Activated T-cell treated with anti-CD3 and anti-CD28 coated beads for 24 hours (primary cell): ENCODE data around the gene SDF2.
A peak's percentile ranks its signal among the peaks of the same experiment; 100 is the strongest.

ENCODE experiments used
- DNase-seq: peaks from one replicate; pipeline ENCODE4 v3.0.0-alpha.2; 2020; ENCODE audit warnings: low read depth

Gene SDF2, protein sequence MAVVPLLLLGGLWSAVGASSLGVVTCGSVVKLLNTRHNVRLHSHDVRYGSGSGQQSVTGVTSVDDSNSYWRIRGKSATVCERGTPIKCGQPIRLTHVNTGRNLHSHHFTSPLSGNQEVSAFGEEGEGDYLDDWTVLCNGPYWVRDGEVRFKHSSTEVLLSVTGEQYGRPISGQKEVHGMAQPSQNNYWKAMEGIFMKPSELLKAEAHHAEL

DNA sequence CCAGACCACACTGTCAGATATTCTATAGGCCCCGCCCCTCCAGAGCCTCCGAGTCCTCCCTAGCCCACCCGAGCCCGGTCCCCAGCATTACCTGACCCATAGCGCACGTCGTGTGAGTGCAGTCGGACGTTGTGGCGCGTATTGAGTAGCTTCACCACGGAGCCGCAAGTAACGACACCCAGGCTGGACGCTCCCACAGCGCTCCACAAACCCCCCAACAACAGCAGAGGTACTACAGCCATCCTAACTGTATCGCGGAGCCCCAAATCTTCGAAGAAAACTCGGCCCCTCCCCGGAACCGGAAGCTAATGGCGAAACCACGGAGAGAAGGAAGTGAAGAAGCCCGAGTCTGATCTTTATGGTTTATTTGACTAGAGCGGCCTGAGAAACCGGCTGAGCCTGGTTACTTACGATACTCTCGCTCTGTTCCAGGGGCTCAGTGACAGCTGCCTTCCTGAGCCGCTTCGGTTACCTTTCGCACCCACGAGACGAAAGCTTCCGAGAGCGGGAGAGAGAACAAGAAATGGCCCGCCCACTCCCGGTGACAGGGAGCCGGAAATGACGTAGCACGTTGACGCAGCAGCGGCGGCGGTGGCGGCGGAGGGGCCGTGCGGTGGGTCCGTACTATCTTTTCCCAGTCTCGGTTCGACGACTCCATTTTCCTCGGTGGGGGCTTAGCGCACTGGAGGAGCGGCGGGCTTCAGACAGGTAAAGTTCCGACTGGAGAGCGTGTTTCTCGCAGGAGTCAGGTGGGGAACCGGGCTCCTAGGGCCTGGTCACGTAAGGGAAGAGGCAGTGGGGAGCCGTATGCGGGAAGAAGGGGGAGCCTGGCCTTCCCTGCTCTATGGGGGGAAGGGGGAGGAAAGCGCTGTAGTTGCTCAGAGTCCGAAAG is at the start of gene SDF2, which contains the start of gene SUPT6H:
Gene SDF2 (minus strand): TSS at position 272 of the 892 bp plus-strand sequence. CDS start 30 bp downstream, at position 242.
Gene SUPT6H (plus strand): TSS at position 571 of the 892 bp plus-strand sequence. CDS start 11,197 bp downstream, outside the sequence.
- peak; percentile 93 for DNase-seq

GRCh38 chr17:28710861-28711722 is 49.4 kb upstream of the SDF2 start:
- peak; percentile 92 for DNase-seq

GRCh38 chr17:28707339-28707720 is 45.6 kb upstream of the SDF2 start:
- DNase-seq = no peak

DNA sequence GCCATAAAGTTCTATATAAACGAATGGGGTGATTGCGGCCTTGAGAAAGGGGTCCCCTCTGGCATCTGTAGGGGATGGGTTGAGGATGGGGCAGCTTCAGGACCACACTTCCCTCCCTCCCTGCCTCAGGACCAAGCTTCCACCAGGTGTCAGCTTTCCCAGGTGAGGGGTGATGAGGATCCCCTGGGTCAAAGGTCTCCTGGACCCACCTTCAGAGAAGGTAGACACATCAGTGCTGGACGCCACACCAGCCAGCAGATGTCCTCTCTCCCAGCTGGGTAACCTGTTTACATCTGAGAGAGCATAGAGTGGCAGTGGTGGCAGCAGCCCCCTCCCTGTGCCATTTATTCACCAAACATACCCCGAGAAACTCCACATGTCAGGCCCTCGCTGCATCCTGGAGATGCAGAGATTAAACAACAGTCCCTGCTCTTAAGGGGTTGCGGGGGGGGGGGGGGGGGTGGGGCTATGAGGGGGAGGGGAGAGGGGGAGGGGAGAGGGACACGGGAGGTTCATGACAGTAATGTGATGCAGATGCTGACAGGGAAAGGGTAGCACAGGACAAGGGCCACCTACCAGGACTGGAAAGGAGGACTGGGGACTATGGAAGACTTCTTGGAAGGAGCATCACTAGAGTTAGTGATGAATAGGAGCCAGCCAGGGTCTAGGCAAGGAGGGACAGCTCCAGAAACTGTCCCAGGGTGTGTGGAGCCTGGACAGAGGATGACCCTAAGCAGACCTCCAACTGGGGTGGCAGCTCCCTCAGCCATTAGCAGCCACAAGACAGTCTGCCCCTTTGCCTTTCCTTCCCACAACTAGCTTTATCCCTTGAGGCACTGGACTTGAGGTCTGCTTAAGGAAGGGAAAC is 45.0 kb upstream of the SDF2 start:
- DNase-seq = no peak

DNA sequence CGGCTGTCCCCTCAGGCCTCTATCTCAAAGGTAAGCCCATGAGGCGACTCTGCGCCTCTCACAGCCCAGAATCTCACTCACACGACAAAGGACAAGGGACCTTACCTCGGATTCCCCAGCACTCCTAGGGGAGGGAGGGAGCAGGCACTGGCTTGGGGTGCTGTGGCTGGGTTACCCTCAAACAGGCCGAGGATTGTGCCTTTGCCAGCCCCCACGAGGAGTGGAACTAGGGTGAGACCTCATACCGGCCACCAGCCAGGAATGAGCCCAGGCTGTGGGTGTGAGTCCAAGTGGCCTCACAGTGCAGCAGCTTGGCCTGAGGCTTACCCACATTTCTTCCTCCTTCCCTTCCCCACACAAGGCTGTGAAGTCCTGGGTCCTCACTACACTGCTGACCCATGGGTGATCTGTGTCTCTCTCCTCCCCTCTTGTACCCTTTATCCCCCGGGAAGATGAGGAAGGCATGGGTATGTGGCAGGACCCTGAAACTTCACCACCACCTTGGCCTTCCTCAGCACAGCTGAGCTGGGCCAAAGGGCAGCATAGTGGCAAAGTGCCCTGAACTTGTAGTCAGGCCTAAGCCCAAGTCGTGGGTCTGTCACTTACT is 44.1 kb upstream of the SDF2 start:
- DNase-seq = no peak

- DNase-seq = no peak
Measured at GRCh38 chr17:28705074-28705659, 43.5 kb upstream of the SDF2 start.

GRCh38 chr17:28704219-28704858 is 42.6 kb upstream of the SDF2 start:
- DNase-seq = no peak

DNA sequence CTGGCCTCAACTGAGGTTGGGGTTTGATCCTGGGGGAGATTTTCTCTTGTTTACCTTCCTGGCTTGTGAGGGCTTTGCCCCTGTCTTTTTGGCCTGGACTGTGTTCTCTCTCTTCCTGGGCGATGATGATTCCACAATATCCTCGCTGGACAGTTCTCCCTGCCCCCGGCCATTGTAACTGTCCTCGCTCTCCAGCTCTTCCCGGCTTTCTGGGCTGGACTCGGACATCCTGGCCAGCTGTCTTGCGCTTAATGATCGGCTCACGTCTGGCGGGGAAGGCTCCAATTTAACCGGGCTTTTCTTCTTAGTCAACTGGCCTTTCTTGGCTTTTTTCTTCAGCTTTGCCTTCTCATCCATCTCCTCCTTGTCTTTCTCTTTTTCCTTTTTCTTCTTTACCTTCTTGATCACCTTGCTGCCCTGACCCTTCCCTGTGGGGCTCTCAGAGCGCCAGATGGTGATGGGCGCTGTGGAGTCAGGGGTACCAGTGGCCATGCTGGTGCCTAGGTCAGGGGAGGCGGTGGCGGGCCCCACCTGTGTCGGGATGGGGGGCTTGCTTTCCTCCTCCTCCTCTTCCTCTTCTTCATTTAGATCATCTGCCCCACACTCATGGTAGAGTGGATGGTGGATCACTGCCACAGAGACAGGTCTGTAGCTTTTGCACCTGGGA is 42.0 kb upstream of the SDF2 start:
- no peak for DNase-seq

DNA sequence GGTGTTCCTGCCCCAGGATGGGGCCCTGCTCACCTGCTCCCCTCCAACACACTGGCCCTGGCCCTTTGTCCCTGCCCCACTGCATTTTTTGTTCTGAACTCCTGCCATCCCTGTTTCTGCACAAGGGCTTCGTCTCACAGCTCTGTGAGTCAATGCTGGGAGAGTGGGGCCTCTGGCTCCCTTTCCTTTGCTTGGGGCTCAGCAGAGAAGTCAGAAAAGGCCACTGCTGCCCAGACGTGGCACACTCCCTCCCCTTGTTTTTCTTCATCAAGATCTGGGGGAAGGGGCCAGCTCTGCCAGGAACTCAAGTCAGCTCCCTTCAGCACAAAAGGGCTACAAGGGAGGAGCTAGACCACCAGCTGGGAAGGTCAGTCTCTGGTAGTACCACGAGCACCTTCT is 41.0 kb upstream of the SDF2 start:
- no peak for DNase-seq

DNA sequence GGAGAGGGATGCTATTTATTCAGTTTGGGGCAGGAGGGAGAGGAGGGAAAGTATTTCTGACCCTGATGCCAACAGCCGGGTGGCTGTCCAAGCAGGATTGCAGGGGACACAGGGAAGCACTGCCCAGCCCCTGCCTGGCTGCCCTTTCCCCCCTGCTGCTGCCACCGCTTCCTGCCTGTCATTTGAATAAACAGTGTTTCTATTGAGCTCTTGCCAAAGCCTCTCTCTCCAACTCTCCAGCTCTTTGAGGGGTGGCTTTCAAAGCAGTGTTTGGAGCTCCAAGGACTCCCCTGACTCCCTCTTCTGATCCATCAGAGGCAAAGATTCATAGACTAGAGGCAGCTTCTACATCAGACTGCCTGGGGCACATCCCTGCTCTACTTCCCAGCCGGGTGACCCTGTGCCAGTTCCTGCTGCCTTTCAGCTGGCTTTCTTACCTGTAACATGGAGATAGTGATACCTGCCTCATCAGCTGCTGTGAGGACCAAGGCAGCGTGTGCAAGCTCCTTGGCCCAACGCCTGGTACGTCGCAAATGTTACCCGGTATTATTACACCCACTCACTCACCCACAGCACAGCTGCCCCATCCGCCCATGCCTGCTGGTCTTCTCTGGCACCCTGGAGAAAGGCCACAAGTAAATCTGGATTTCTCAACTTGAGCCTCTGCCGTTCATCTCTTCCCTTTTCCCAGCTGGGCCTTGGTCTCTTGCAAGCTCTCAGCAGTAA is 40.5 kb upstream of the SDF2 start:
- DNase-seq = no peak

DNA sequence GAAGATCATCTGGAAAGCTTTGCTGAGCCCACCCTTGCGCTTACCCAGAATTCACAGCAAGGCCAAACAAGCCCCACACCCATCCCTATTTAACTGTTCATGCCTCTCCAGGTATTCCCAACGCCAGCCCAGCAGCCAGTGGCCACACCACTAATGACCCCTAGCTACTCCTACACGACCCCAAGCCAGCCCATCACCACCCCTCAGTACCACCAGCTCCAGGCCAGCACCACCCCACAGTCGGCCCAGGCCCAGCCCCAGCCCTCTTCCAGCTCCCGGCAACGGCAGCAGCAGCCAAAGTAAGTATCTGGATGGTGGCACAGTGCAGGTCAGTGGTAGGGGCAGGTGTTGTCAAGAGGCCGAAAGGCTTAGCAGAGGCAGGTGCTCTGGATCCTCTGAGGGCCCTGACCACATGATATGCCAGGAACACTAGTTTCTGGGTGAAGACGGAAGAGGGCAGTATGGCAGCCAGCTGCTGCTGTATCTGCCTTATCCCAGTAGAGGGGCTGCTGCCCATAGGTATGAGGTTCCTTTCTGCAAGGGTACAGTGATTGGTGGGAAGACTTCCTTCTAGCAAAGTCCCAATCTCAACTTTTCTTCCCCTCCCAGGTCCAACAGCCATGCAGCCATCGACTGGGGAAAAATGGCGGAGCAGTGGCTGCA is 39.3 kb upstream of the SDF2 start:
- no peak for DNase-seq

GRCh38 chr17:28700278-28700677 is 38.6 kb upstream of the SDF2 start:
- DNase-seq = no peak

DNA sequence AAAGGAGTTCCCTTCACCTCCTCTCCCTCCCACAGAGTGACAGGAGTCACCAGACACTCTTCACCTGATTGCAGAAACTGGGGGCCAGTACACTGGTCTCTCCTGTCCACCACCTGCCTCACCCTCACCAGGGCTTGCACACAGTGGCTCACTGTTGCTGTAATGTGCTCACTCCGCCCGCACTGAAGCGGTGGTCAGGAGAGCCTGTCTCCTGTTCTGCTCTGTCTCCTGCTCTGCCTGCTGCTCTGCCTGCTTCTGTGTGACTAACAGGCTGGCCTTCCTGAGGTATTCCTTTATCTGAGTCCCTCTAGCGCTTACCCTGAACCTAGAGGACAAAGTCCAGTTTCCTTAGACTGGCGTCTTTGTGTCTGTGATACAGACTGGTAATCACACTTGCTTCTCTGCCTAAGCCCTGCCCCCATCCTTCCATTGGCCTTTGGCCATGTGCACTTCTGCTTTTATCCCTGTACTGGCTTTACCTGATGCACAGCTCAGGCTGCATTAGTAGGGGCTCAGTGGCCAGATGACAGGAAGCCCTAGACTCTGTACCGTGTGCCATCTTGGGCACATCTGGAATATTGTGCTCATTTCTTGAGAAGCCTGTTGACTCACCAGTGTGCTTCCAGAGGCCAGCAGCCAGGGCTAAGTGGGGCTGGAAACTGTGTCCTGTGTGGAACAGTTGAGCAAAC is 36.7 kb upstream of the SDF2 start:
- DNase-seq = no peak

- DNase-seq = no peak
Measured at GRCh38 chr17:28693869-28694268, 32.2 kb upstream of the SDF2 start.

DNA sequence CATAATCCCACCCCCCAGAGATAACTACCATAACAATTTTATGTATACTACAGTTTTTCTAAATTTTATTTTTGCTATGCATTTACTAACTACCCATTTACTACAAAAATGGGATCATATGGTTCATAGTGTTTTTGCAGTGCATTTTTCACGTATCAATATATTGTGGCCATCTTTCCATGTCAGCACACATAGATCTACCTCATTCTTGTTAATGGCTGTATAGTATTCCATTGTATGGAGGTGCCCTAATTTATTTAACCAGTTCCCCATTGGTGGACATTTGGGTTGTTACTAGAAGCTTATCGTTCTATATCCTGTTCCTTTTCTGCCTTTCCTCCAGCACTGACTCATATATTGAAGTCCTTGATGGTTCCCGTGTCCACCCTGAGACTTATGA is 27.3 kb upstream of the SDF2 start:
- DNase-seq = no peak

GRCh38 chr17:28688481-28688880 is 26.8 kb upstream of the SDF2 start:
- DNase-seq = no peak

GRCh38 chr17:28686296-28686695 is 24.6 kb upstream of the SDF2 start:
- no peak for DNase-seq

DNA sequence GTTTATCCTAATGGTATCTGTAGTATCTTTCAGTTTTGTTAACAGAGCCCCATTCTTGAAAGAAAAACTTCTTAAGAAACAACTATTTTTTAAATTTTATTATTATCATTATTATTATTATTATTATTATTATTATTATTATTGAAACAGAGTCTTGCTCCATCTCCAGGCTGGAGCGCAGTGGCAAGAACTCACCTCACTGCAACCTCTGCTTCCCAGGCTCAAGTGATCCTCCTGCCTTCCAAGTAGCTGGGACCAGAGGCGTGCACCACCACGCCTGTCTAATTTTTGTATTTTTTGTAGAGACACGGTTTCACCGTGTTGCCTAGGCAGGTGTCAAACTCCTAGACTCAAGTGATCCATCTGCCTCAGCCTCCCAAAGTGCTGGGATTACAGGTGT is 23.7 kb upstream of the SDF2 start:
- no peak for DNase-seq
